ENCODE measurements around the gene ISG15.

ISG15 gene

GRCh38 chr1:978069-978834 is 35.0 kb upstream of the ISG15 start:
- FAIRE-seq: no peak
- TF ChIP-seq POLR2A (IDR thresholded peaks at IDR 0.05; ENCODE audit: low read depth, low read length) (no peak), TAF1 (IDR thresholded peaks at IDR 0.05; ENCODE audit: borderline replicate concordance, low read depth, low read length) (no peak), POLR2AphosphoS5 (IDR thresholded peaks at IDR 0.05; ENCODE audit: low read depth, low read length) (no peak)
- DNase-seq (ENCODE audit: insufficient read length): no peak

- no peak for FAIRE-seq
- DNase-seq (ENCODE audit: insufficient read length): no peak
- TF ChIP-seq POLR2AphosphoS5 (IDR thresholded peaks at IDR 0.05; ENCODE audit: low read depth, low read length): no peak
- TF ChIP-seq POLR2A (IDR thresholded peaks at IDR 0.05; ENCODE audit: low read depth, low read length): no peak
- no peak for TF ChIP-seq TAF1 (IDR thresholded peaks at IDR 0.05; ENCODE audit: borderline replicate concordance, low read depth, low read length)
Observed at GRCh38 chr1:978835-979743, 34.2 kb upstream of the ISG15 start.

- DNase-seq (ENCODE audit: insufficient read length) (no peak), FAIRE-seq (no peak)
- TF ChIP-seq POLR2AphosphoS5 (IDR thresholded peaks at IDR 0.05; ENCODE audit: low read depth, low read length) (no peak), POLR2A (IDR thresholded peaks at IDR 0.05; ENCODE audit: low read depth, low read length) (no peak), TAF1 (IDR thresholded peaks at IDR 0.05; ENCODE audit: borderline replicate concordance, low read depth, low read length) (no peak)
Observed at GRCh38 chr1:979744-980072, 33.6 kb upstream of the ISG15 start.

GRCh38 chr1:980137-980571 is 33.1 kb upstream of the ISG15 start:
- FAIRE-seq: no peak
- TF ChIP-seq POLR2AphosphoS5 (IDR thresholded peaks at IDR 0.05; ENCODE audit: low read depth, low read length) (no peak), TAF1 (IDR thresholded peaks at IDR 0.05; ENCODE audit: borderline replicate concordance, low read depth, low read length) (no peak), POLR2A (IDR thresholded peaks at IDR 0.05; ENCODE audit: low read depth, low read length) (no peak)
- no peak for DNase-seq (ENCODE audit: insufficient read length)

- no peak for FAIRE-seq
- TF ChIP-seq POLR2AphosphoS5 (IDR thresholded peaks at IDR 0.05; ENCODE audit: low read depth, low read length) (no peak), POLR2A (IDR thresholded peaks at IDR 0.05; ENCODE audit: low read depth, low read length) (no peak), TAF1 (IDR thresholded peaks at IDR 0.05; ENCODE audit: borderline replicate concordance, low read depth, low read length) (no peak)
- no peak for DNase-seq (ENCODE audit: insufficient read length)
Observed at GRCh38 chr1:980602-981395, 32.5 kb upstream of the ISG15 start.

- TF ChIP-seq POLR2AphosphoS5 (IDR thresholded peaks at IDR 0.05; ENCODE audit: low read depth, low read length) (no peak), TAF1 (IDR thresholded peaks at IDR 0.05; ENCODE audit: borderline replicate concordance, low read depth, low read length) (no peak)
- no peak for DNase-seq (ENCODE audit: insufficient read length)
- no peak for FAIRE-seq
Observed at GRCh38 chr1:981491-981954, 31.8 kb upstream of the ISG15 start.

GRCh38 chr1:981955-982558 is 31.2 kb upstream of the ISG15 start, which contains the start of gene PERM1:
PERM1 (minus strand) TSS chr1:982093; CDS start chr1:981029, 1,064 bp downstream.
- TF ChIP-seq TAF1 (IDR thresholded peaks at IDR 0.05; ENCODE audit: borderline replicate concordance, low read depth, low read length): no peak
- TF ChIP-seq POLR2A (IDR thresholded peaks at IDR 0.05; ENCODE audit: low read depth, low read length): no peak
- no peak for TF ChIP-seq POLR2AphosphoS5 (IDR thresholded peaks at IDR 0.05; ENCODE audit: low read depth, low read length)
- FAIRE-seq: no peak
- no peak for DNase-seq (ENCODE audit: insufficient read length)

GRCh38 chr1:982765-983436 is 30.4 kb upstream of the ISG15 start:
- FAIRE-seq (no peak), DNase-seq (ENCODE audit: insufficient read length) (no peak)
- TF ChIP-seq POLR2A (IDR thresholded peaks at IDR 0.05; ENCODE audit: low read depth, low read length): no peak
- TF ChIP-seq TAF1 (IDR thresholded peaks at IDR 0.05; ENCODE audit: borderline replicate concordance, low read depth, low read length): no peak
- TF ChIP-seq POLR2AphosphoS5 (IDR thresholded peaks at IDR 0.05; ENCODE audit: low read depth, low read length): no peak

- FAIRE-seq: peak; percentile 78
- TF ChIP-seq POLR2A (IDR thresholded peaks at IDR 0.05; ENCODE audit: low read depth, low read length) (no peak), POLR2AphosphoS5 (IDR thresholded peaks at IDR 0.05; ENCODE audit: low read depth, low read length) (no peak), TAF1 (IDR thresholded peaks at IDR 0.05; ENCODE audit: borderline replicate concordance, low read depth, low read length) (no peak)
- peak; percentile 90 for DNase-seq (ENCODE audit: insufficient read length)
Observed at GRCh38 chr1:983798-984475, 29.4 kb upstream of the ISG15 start.

GRCh38 chr1:984476-984814 is 28.9 kb upstream of the ISG15 start:
- FAIRE-seq: no peak
- TF ChIP-seq TAF1 (IDR thresholded peaks at IDR 0.05; ENCODE audit: borderline replicate concordance, low read depth, low read length): no peak
- TF ChIP-seq POLR2AphosphoS5 (IDR thresholded peaks at IDR 0.05; ENCODE audit: low read depth, low read length): no peak
- no peak for TF ChIP-seq POLR2A (IDR thresholded peaks at IDR 0.05; ENCODE audit: low read depth, low read length)
- no peak for DNase-seq (ENCODE audit: insufficient read length)
